Left renal cortex interstitium (tissue), 4 donors: ENCODE measurements around the gene DNAJC5G. TPM values are rescaled to one million over a fixed set of nuclear protein-coding genes. Genes with fewer than 3 reads are reported as not detected.
"Not testable (repeated sequence)": the region's sequence is repeated elsewhere in the genome, so short reads cannot be mapped to it uniquely, and the experiment has no call there.

Source experiments
- DNase-seq, 4 donors: peaks; one replicate each; pipeline ENCODE4 v3.0.0-alpha.2; 2013; ENCODE audit warnings: low read depth in 4 of 4, low spot score in 2 of 4, missing footprints in 1 of 4
- polyA plus RNA-seq, 4 donors: library from polyadenylated mRNA; unstranded; fragments of 120-200 nt; gene quantifications; one replicate each; pipeline ENCODE4 v1.2.1, GENCODE V29; 2013; ENCODE audit not compliant: insufficient read length in 4 of 4

The DNAJC5G gene
- polyA plus RNA-seq, 4 donors = 0.43 to 1.6 (median 0.83) TPM

DNA sequence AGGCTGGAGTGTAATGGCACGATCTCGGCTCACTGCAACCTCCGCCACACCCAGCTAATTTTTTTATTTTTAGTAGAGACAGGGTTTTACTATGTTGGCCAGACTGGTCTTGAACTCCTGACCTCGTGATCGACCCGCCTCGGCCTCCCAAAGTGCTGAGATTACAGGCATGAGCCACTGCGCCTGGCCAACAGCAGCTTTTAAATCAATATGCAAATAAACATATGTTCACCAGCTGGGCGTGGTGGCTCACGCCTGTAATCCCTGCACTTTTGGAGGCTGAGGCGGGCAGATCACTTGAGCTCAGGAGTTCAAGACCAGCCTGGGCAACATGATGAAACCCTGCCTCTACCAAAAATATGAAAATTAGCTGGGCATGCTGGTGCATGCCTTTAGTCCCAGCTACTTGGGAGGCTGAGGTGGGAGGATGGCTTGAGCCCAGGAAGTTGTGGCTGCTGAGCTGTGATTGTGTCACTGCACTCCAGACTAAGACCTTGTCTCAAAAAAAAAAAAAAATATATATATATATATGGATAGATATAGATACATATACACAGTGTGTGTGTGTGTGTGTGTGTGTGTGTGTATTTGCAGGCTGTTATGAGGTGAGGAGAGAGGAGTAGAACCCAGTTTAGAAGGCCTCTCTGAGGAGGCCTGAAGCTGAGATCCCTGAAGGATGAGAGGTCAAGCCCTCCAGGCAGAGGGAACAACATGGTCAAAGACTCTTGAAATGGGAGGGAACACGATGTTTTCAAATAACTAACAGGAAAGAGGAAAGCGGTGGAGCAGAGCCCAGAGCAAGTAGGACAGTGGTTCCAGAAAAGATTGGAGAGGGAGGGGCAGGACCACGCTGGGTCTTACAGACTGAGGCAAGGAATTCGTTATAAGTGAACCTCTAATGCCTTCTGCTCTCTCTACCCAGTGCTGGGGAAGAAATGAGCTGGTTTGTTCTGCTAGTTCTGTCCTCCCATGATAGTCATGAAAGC lies 2.4 kb upstream of the DNAJC5G start:
- not testable (repeated sequence) for DNase-seq

DNA sequence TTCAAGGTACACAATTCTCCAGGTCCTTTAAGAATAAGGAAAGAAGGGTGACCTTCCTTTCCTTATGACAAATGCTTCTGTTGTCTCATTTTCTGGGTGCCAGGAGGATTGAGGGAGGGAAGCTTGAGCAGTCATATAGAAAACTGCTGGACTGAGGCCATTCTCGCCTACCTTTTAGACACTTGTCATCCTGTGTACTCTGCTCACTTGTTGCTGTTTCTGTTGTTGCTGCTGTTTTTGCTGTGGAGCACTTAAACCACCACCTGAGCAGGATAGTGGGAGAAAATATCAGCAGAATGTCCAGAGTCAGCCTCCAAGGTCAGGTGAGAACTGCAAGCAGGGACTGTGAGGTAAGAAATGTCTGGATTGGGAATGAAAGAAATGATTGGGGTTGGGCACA lies 2.8 kb downstream of the DNAJC5G start:
- DNase-seq = no peak

DNA sequence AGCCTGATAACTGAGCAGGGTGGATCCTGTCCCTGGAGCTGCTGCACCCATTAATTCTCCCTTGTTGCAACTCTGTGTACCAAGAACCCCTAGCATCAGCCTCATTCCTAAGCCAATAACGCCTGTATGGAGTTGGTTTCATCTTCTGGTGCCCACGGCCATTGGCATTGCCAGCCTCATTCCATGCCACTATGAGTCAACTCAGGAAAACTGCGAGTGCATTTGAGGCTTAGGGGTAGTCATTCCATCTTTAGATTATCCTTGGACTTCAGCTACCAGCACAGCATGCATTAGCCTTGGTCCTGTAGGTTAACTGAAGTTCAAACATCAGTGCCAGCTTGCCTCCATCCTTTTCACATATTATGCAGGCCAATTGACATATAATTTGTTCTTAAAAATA lies 5.6 kb downstream of the DNAJC5G start:
- no peak for DNase-seq

DNA sequence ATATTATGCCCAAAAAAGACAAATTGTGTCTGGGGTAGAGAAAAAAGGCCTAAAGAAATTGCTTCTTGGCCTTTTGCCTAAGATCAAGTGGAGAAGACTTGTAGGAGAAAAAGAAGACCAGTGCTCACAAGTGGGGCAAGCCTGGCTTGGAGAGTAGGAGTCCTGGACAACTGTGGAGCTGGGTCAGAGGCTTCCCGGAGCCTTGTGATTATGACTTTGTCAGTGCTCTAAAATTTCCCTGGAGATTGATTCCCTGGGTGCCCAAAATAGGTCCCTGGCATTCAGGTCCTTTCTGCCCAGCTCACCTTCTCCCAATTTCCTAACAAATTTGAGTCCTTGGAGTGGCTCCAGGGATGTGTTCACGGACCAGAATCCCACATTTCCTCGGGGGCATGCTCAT lies 6.2 kb downstream of the DNAJC5G start:
- no peak for DNase-seq

DNA sequence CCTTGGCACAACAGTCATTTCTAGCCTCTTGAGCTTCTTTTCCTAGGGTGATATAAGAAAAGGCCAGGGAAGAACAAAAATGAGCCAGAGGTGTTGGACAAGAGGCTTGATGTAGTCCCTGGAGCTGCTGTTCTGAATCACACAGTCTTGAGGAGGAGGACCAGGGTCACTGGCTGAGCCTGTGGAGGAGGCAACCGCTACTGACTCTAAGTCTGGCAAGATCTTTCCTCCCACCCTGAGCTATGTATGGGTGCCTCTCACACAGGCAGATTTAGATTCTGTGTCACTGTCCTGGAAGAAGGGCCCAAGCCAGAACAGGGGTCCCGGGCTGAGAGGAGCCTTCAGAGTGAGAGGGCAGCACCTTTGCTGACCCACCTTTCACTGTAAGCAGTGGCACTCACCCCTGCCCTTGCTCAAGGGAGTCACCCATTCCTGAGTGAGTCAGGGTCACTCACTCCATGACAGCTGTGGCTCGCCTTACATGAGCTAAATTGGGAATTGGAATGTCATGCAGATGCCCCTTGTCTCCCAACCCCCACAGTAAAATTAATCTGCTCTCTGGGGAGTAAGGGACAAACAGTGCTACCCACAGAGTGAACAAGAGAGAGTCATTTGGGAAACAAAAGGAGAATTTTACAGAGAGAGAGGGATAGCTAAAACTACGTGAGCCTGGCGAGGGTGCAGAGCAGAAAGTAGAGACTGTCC lies 6.8 kb downstream of the DNAJC5G start, which contains the start of gene TRIM54:
TRIM54 (plus strand) TSS at position 575 of the 705 bp plus-strand sequence. CDS start 303 bp downstream, outside the sequence.
- no peak for DNase-seq

DNA sequence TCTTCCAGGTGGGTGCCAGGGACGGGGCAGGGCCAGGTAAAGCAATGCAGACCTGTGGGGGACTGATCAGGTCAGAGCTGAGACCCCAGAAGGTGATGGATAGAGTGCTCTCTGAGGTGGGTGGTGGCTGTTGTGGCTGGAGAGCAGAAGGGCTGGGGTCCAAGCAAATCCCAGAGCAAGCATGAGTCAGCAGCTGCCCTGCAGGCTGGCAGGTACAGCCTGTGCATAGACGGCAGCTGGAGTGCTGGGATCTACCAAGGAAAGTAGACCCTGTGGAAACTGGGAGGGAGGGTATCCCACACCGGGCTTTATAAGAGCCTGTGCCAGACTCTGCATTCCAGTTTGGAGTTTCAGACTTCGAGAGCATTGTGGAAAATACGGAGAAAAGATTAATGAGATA lies 7.7 kb downstream of the DNAJC5G start:
- no peak for DNase-seq

DNA sequence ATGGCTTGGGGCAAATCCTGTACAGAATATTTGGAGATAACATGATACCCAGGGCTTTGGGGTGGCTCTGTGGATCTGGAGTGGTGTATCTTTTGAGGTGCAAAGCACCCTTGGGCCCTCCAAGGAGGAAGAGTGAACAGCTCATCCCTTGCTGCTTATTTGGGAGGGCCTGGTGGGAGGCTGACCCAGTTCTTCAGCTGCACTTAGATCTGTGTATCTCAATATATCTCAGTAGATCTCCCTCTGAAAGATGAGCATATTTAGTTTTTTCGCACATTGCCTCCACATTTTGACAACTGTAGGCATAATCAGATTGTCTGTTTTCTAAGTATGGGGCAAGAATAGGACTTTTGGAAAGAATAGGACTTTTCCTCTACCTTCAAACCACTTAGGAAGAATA lies 9.8 kb downstream of the DNAJC5G start:
- no peak for DNase-seq

DNA sequence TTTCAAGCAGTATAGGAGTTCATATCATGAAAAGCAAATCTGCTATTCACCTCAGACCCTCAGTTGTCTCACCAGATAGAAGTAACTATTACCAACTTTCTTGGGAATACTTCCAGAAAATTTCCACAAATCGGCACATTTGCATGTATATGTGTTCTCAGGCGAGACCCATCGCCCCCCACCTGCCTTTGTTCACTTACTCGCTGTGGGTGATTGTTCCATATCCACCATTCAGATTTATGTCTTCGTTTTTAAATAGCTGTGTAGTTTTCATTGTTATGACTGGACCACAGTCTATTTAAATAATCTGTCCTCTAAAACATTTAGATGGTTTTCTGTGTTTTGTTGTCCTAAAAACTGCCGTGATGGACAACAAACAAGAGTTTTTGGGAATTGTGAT lies 10.2 kb downstream of the DNAJC5G start:
- no peak for DNase-seq

DNA sequence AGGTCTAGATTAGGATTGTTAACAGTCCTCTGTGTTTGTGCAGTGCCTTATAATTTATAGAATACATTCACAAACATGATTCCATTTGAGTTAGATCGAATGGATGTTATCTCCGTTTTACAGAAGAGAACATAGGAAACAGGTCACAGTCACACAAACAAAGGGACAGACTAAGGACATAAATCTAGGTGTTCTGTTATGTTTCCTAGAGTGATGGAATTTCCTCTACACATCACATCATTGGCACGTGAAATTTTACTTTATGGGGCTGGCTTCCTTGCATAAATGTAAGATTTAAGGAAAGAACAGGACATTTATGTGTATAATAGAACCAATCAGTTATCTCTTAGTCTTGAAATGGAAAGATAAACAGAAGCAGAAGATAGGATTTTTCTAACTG lies 13.4 kb downstream of the DNAJC5G start:
- no peak for DNase-seq

DNA sequence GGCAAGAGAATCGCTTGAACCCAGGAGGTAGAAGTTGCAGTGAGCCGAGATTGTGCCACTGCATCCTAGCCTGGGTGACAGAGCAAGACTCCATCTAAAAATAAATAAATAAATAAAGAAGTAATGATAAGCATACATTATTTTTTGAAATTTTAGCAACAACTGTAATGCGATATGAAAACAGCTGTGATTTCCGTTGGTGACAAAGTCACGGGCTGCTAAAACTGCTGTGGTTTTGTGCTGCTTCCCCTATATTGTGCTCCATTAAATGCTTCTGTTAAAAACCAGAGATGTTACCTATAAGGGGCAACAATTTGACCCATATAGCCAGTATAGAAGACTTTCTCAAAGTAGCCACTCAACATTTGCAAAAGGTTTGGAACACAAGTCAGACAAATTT lies 15.3 kb downstream of the DNAJC5G start:
- no peak for DNase-seq

DNA sequence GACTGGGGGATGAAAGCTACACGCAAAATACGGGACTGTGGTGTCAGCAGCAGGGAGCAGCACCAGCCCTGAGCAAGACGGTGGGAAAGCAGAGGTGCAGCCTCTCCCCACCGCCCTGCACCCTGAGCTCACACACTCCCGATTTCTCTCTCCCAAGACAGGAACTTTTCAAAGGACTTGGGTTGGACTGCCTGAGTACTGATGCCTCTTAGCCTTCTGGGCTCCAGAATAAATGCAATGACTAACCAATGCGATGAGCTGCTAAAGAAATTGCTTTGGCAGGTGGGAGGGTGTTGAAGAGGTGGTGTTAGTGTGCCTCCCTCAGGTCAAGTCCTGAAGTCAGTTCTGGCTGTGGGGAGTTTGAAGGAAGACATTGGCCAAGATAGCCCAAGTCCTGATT lies 16.6 kb downstream of the DNAJC5G start:
- DNase-seq = no peak

DNA sequence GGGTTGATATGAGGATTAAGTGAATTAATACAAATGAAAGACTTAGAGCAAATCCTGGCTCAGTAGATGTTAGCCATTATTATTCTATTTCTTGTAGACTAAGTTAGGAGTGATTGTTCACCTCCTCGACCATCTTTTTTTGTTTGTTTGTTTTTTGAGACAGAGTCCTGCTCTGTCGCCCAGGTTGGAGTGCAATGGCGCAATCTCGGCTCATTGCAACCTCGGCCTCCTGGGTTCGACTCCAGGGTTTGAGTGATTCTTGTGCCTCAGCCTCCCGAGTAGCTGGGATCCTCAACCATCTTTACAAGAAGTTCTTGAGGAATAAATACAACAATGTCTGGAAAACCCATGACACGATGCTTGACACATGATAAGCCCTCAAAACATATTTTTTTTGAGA lies 19.7 kb downstream of the DNAJC5G start:
- no peak for DNase-seq

DNA sequence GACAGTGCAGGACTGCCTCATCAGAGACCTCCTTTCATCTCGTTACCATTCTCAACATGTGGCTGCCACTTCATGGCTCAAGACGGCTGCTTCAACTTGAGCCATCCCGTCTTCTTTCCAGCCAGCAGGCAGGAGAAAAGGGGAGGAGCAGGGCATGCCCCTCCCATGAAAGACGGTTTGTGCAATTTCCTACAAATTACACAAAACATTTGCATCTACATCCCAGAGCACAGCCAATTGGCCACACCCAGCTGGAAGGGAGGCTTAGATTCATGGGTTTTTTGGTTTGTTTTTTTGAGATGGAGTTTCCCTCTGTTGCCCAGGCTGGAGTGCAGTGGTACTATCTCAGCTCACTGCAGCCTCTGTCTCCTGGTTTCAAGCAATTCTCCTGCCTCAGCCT lies 21.2 kb downstream of the DNAJC5G start:
- no peak for DNase-seq

DNA sequence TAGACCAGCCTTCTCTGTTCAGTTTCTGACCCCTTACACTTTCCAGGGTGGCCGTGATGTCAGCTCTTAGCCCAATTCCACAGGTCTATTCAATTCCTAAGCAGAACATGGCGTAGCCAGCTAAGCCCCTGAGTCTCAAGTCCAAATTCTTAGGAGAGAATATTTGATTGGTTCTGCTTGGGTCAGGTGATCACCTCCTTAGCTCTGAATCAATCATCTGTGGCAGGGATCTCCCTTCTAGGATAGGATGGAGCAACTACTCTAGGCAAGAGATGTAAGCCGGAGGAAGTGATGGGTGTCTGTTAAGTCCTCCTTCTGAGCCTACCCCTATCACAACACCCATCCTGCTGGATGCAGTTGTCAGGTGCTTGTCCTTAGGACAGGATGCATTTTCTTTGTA lies 22.0 kb downstream of the DNAJC5G start:
- no peak for DNase-seq

DNA sequence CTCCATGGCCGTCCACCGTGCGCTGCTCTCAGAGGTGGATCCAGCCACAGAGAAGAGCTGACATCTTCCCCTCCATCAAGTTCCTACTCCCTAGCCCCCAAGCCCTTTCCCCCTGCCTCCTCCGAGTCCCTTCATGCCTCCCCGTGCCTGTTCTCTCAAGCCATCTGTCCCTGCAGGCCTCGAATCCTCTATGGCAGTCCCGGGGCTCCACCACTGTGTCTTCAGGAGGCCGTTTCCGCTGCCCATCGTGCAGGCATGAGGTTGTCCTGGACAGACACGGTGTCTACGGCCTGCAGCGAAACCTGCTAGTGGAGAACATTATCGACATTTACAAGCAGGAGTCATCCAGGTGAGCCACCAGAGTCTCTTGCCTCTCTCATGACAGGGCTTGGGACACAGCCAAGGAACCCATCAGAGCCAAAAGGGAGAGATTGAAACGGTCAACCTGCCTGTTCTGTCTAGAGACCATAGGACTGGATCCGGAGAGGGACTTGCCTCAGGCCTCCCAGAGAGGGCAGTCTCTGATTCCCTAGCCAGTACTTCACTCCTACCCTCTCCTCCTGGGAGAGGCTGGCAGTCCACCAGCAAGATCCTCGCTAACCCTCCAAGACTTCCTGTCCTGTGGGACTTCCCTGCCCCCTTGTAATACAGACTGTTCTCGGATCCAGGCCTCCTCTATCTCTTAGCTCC lies 23.3 kb downstream of the DNAJC5G start:
- no peak for DNase-seq

DNA sequence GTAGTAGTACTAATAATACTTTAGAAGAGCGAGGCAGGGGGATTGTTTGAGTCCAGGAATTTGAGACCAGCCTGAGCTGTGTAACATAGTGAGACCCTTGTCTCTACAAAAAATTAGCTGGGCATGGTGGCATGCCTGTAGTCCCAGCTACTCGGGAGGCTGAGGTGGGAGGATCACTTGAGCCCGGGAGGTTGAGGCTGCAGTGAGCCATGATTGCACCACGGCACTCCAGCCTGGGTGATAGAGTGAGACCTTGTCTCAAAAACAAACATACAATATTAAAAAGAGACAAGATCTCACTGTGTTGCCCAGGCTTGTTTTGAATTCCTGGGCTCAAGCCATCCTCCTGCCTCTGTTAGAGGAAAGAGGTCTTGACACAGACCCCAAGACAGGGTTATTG lies 25.4 kb downstream of the DNAJC5G start:
- not testable (repeated sequence) for DNase-seq

DNA sequence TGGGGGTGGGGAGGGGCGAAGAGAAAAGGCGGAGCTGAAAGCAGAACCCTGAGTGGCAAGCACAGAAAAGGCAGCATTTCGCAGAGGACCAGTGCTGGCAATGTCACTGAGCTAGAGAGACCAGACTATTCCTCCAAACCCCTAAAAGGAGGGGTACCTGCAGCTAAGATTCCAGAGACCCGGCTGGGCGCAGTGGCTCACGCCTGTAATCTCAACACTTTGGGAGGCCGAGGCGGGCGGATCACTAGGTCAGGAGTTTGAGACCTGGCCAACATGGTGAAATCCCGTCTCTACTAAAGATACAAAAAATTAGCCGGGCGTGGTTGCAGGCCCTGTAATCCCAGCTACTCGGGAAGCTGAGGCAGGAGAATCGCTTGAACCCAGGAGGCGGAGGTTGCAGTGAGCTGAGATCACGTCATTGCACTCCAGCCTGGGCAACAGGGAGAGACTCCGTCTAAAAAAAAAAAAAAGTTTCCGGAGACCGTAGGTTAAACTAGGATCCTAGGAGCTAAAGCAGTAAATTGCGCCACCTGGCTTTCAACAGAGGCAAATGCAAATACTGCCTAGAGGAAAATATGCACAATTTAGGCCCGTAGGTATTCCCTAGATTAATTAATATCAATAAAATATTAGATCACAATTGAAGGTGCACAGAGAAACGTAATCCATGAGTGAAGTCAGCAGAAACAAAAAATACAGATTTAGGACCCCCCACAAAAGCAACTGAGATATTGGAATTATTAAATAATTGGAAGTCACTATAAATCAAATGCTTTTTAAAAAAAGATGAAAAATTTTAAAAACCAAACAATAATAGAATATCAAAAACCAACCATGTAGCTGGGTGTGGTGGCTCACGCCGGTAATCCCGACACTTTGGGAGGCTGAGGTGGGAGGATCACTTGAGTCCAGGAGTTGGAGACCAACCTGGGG lies 28.1 kb downstream of the DNAJC5G start:
- DNase-seq = no peak

DNA sequence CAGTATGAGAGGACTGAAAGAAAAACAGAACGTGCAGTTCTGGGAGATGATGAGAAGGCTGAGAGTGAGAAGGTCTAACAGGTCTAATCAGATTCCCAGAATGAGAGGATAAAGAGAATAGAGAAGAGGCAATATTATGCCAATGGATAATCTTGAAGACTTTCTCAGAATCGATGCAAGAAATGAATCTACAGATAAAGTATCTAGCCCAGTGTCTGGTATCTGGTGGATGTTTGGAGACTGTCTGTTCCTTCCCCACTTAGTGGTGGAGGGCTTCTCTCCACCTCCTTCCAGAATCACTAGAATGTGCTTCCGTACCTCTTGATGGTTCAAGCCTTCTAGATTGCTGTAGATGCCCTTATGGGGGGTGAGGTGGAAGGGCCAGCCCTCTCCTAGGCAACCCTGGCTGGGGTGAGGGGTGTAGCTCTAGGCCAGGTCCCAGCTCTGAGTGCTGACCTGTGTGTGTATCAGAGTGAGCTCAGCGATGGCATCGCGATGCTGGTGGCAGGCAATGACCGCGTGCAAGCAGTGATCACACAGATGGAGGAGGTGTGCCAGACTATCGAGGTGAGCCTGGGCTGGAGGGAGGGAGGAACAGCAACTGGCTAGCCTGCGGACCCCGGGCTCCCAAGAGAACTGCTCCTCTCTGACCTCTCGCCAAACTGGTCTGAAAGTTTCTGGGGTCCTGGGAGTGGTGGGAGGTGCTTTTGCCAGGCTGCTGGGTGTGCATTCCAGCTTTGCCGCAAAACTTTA lies 29.4 kb downstream of the DNAJC5G start:
- no peak for DNase-seq

DNA sequence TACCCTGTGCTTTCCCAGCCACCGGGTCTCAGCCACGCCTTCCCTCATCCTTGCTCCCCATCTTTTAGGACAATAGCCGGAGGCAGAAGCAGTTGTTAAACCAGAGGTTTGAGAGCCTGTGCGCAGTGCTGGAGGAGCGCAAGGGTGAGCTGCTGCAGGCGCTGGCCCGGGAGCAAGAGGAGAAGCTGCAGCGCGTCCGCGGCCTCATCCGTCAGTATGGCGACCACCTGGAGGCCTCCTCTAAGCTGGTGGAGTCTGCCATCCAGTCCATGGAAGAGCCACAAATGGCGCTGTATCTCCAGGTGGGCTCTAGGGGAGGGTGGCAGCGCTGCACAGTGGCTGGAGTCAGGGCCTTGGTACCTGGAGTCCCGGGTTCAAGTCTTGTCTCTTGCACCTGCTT lies 30.3 kb downstream of the DNAJC5G start:
- DNase-seq = no peak
